Prostate gland (tissue), 2 donors: ENCODE results near the gene OLFM2. TPM values are rescaled to one million over a fixed set of nuclear protein-coding genes. Genes with fewer than 3 reads are reported as not detected.

Experiments
- DNase-seq: peaks from one replicate; pipeline ENCODE4 v3.0.0-alpha.2; 2019; ENCODE audit warnings: low spot score
- H3K27ac ChIP-seq, 2 donors: fragments of 200-600 bp; sonication (generic); 2 replicates each; pipeline ENCODE4 v1.5.1; 2017 to 2019
- H3K27me3 ChIP-seq: fragments of 200-600 bp; sonication (generic); replicated peaks from 2 replicates; pipeline ENCODE4 v1.5.1; 2019; ENCODE audit not compliant: insufficient read depth
- H3K36me3 ChIP-seq, 2 donors: fragments of 200-600 bp; sonication (generic); 1 replicate in 1 of 2; 2 replicates in 1 of 2; pipeline versions ENCODE4 v1.5.1 to v1.8.1; 2017 to 2019
- H3K4me1 ChIP-seq: fragments of 200-600 bp; sonication (generic); replicated peaks from 2 replicates; pipeline ENCODE4 v1.5.1; 2019
- H3K4me3 ChIP-seq, 2 donors: fragments of 200-600 bp; sonication (generic); 2 replicates each; pipeline ENCODE4 v1.5.1; 2017 to 2019
- H3K9me3 ChIP-seq: fragments of 200-600 bp; sonication (generic); 2 replicates; pipeline ENCODE4 v1.5.1; 2017
- CTCF ChIP-seq, 4 experiments: fragments of 200-600 bp in 2 of 4; fragments of 450-650 bp in 2 of 4; sonication (generic) in 2 of 4; IDR thresholded peaks; 1 replicate in 3 of 4; 2 replicates in 1 of 4; pipeline ENCODE4 v1.5.1; 2016 to 2019; ENCODE audit warnings: antibody characterized with exemption in 4 of 4, mild to moderate bottlenecking in 2 of 4, moderate library complexity in 2 of 4
- POLR2A ChIP-seq: fragments of 450-650 bp; IDR thresholded peaks from one replicate; pipeline ENCODE4 v1.6.1; 2016; ENCODE audit warnings: antibody characterized with exemption, mild to moderate bottlenecking
- POLR2AphosphoS5 ChIP-seq: sonication (generic); formaldehyde crosslinking; IDR thresholded peaks from one replicate; pipeline ENCODE4 v1.6.1; 2017; ENCODE audit warnings: antibody characterized with exemption
- WGBS: methylation state at CpG from one replicate; pipeline ENCODE4 v1.1.5; 2018; 5-methylcytosine and 5-hydroxymethylcytosine counted together
- intact Hi-C: fragments of 100-400 bp; cut with DNase I; formaldehyde crosslinking; loops from one replicate; pipeline ENCODE4 v1.14.2; 2022
- total RNA-seq, 2 donors: library from RNA; depleted of rRNA; stranded (reverse); fragments of >200 nt; gene quantifications; one replicate each; pipeline ENCODE4 v1.1.0, GENCODE V29; 2016

OLFM2 gene
- total RNA-seq, 2 donors from 2014 or later, result 10.6 to 19.5 TPM

DNA sequence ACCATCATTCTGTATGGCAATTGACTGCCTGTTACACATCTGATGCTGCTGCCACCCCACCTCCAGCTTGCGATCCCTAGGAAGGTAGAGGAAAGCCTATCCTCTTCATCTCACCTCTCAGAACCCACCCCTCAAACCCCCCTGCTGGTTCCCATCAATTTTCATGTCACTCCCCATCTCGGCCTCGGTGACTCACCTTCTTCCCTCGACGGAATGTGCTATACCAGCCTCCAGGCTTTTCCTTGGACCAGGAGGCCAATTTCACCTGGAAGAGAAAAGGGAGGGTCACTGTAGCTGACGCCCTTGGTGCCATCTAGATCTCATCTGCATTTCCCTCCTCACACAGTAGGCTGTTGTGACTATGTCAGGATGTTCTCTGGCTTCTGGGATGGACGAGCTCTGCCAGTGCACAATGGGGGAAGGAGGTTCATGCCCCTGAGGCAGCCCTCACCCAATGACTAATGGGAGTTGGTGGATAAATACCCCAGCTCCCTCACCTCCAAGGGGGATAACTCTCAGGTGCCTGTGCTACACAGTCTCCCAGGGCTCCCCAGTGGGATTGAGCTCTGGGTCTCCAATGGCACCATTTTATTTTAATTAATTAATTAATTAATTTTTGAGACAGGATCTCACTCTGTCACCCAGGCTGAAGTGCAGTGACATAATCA is 26.4 kb upstream of the OLFM2 start:
- WGBS, result 46% methylated on average over 7 of the region's 7 CpGs
- Histone ChIP-seq H3K4me1 (no peaks in the 10 kb centered on the region), H3K27me3 (no peaks in the 10 kb centered on the region), H3K9me3 (no peaks in the 10 kb centered on the region), H3K27ac (no peak overlapping the region), H3K4me3 (no peak overlapping the region), H3K36me3 (no peaks in the 10 kb centered on the region)
- intact Hi-C loops, result no loop called here
- no peak for TF ChIP-seq POLR2AphosphoS5
- no peak for DNase-seq

- Histone ChIP-seq H3K4me1 (no peaks in the 10 kb centered on the region), H3K27me3 (no peaks in the 10 kb centered on the region), H3K27ac (no peak overlapping the region), H3K9me3 (no peaks in the 10 kb centered on the region), H3K4me3 (no peak overlapping the region), H3K36me3 (no peaks in the 10 kb centered on the region)
- no peak for DNase-seq
- intact Hi-C loops, result no loop called here
- 86% methylated on average over 4 of the region's 4 CpGs for WGBS
- no peak for TF ChIP-seq POLR2A
- no peak for TF ChIP-seq CTCF (IDR thresholded peaks at IDR 0.05)
- TF ChIP-seq POLR2AphosphoS5, result no peak
Measured at GRCh38 chr19:9961103-9961502, 24.8 kb upstream of the OLFM2 start.

DNA sequence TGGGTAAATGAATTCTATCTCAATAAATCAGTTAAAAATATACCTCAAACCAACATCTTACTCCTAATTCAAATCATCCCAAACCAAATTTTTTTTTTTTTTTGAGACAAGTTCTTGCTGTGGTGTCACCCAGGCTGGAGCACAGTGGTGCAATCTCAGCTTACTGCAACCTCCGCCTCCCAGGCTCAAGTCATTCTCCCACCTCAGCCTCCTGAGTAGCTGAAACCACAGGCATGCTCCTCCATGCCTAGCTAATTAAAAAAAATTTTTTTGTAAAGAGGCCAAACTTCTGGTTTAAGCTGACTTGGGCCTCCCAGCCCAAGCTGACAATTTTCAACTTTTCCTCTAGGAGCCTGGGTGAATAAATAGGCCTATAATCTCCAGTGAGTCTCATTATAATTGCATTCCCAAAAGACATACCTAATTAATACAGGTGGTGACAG is 22.1 kb upstream of the OLFM2 start:
- Histone ChIP-seq H3K4me1 (no peaks in the 10 kb centered on the region), H3K27me3 (no peaks in the 10 kb centered on the region), H3K4me3 (no peak overlapping the region), H3K9me3 (no peaks in the 10 kb centered on the region), H3K36me3 (no peaks in the 10 kb centered on the region), H3K27ac (no peak overlapping the region)
- intact Hi-C loops, result no loop called here
- TF ChIP-seq POLR2A, result no peak
- TF ChIP-seq CTCF (IDR thresholded peaks at IDR 0.05), result no peak
- TF ChIP-seq POLR2AphosphoS5, result no peak
- 80% methylated on average over 1 of the region's 1 CpG for WGBS
- DNase-seq, result no peak

DNA sequence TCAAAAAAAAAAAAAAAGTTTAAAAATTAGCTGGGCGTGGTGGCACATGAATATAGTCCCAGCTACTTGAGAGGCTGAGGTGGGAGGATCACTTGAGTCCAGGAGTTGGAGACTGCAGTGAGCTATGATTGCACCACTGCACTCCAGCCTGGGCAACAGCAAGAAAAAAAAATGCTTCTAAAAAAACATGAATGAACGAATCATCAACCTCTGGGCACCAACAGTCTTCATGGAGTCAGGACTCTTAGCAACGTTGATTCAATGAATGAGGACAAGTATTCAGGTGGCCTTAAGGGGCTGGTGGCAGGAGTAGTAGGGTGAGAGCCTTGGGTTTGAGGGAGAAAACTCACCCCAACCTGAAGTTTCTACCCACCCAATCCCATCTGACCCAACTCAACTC is 20.6 kb upstream of the OLFM2 start:
- intact Hi-C loops, result no loop called here
- H3K4me3 ChIP-seq, result no peak overlapping the region
- H3K27ac ChIP-seq, result no peak overlapping the region
- 74% methylated on average over 3 of the region's 3 CpGs for WGBS
- H3K27me3 ChIP-seq, result no peaks in the 10 kb centered on the region
- H3K4me1 ChIP-seq, result no peaks in the 10 kb centered on the region
- no peak for TF ChIP-seq POLR2AphosphoS5
- no peak for TF ChIP-seq CTCF (IDR thresholded peaks at IDR 0.05)
- no peak for TF ChIP-seq POLR2A
- DNase-seq, result no peak
- no peaks in the 10 kb centered on the region for H3K9me3 ChIP-seq
- no peaks in the 10 kb centered on the region for H3K36me3 ChIP-seq

- Histone ChIP-seq H3K4me1 (no peaks in the 10 kb centered on the region), H3K27ac (no peak overlapping the region), H3K9me3 (no peaks in the 10 kb centered on the region), H3K27me3 (no peaks in the 10 kb centered on the region), H3K4me3 (no peak overlapping the region), H3K36me3 (no peaks in the 10 kb centered on the region)
- intact Hi-C loops, result no loop called here
- no peak for DNase-seq
- 64% methylated on average over 18 of the region's 18 CpGs for WGBS
- TF ChIP-seq POLR2AphosphoS5 (no peak), CTCF (IDR thresholded peaks at IDR 0.05) (no peak), POLR2A (no peak)
Measured at GRCh38 chr19:9953802-9954542, 17.7 kb upstream of the OLFM2 start.
